ENCODE data around the gene PARD3. TPM values are rescaled to one million over a fixed set of nuclear protein-coding genes. Genes with fewer than 3 reads are reported as not detected.

The PARD3 gene
- total and polyA plus RNA-seq, 10 of the 15 experiments (the other 5 are each of a cell fraction or from before 2014, with no cell fraction given) = 2.6 to 43.1 (median 13.9) TPM

DNA sequence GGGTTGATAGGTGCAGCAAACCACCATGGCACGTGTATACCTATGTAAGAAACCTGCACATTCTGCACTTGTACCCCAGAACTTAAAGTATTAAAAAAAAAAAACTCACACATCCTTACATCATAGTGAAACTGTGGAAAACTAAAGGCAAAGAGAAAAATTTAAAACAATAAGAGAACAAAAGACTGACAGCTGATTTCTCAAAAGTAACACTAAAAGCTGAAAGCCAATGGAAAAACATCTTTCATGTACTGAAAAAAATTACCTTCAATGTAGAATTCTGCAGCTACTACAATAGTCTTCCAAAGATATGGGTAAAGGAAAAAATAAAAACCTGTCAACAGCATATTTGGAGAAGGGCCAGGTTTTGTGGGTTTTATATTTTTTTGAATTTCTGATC, 751.5 kb downstream of the PARD3 start:
- POLR2A ChIA-PET = no interaction called here
- in situ Hi-C loops (cut with MboI) (no loop called here), intact Hi-C loops (cut with micrococcal nuclease; ENCODE audit: unreplicated experiment) (no loop called here)
- RAD21 ChIA-PET (ENCODE audit: unreplicated experiment) = interaction anchor here (1.1 kb wide), 1 partner anchor 112 kb away, joined by 3 read pairs; no protein-coding TSS in a partner anchor
- H3K27me3 ChIP-seq (replicated peaks in 1 of 2; ENCODE audit: control insufficient read depth in 2 of 2, insufficient read depth in 2 of 2, low read length in 1 of 2) = no peaks in the 10 kb centered on the region
- no peak overlapping the region for H2AFZ ChIP-seq (ENCODE audit: control insufficient read depth, low read depth, low read length)
- H3K9me3 ChIP-seq (replicated peaks; ENCODE audit: control insufficient read depth, insufficient read depth, low read length) = no peaks in the 10 kb centered on the region; the same call in 2 of the 3 replicates
- H3K9ac ChIP-seq (ENCODE audit: control insufficient read depth, insufficient read depth, low read length) = no peak overlapping the region
- H3K36me3 ChIP-seq (ENCODE audit: control insufficient read depth in 2 of 2, insufficient read depth in 2 of 2, low read length in 1 of 2) = no peaks in the 10 kb centered on the region
- H3K4me2 ChIP-seq (ENCODE audit: control insufficient read depth, insufficient read depth) = no peak overlapping the region
- H4K20me1 ChIP-seq (ENCODE audit: control insufficient read depth, insufficient read depth) = no peaks in the 10 kb centered on the region
- WGBS (ENCODE audit: insufficient coverage, insufficient replicate concordance, low lambda C conversion rate, missing lambda C conversion rate) = 0% methylated on average over 1 of the region's 1 CpG
- no peak overlapping the region for H3K27ac ChIP-seq (ENCODE audit: control insufficient read depth, insufficient read depth)
- H3K79me2 ChIP-seq (ENCODE audit: control insufficient read depth, insufficient read depth, low read length) = no peaks in the 10 kb centered on the region
- TF ChIP-seq SMARCA5 (IDR thresholded peaks at IDR 0.05) (no peak), HDAC2 (IDR thresholded peaks at IDR 0.05) (no peak), SIX5 (IDR thresholded peaks at IDR 0.05; ENCODE audit: low read depth, low read length, severe bottlenecking) (no peak), ZBED1 (IDR thresholded peaks at IDR 0.05; ENCODE audit: borderline replicate concordance) (no peak), FOXK2 (IDR thresholded peaks at IDR 0.05) (no peak)
- TF ChIP-seq, protein P1, sequence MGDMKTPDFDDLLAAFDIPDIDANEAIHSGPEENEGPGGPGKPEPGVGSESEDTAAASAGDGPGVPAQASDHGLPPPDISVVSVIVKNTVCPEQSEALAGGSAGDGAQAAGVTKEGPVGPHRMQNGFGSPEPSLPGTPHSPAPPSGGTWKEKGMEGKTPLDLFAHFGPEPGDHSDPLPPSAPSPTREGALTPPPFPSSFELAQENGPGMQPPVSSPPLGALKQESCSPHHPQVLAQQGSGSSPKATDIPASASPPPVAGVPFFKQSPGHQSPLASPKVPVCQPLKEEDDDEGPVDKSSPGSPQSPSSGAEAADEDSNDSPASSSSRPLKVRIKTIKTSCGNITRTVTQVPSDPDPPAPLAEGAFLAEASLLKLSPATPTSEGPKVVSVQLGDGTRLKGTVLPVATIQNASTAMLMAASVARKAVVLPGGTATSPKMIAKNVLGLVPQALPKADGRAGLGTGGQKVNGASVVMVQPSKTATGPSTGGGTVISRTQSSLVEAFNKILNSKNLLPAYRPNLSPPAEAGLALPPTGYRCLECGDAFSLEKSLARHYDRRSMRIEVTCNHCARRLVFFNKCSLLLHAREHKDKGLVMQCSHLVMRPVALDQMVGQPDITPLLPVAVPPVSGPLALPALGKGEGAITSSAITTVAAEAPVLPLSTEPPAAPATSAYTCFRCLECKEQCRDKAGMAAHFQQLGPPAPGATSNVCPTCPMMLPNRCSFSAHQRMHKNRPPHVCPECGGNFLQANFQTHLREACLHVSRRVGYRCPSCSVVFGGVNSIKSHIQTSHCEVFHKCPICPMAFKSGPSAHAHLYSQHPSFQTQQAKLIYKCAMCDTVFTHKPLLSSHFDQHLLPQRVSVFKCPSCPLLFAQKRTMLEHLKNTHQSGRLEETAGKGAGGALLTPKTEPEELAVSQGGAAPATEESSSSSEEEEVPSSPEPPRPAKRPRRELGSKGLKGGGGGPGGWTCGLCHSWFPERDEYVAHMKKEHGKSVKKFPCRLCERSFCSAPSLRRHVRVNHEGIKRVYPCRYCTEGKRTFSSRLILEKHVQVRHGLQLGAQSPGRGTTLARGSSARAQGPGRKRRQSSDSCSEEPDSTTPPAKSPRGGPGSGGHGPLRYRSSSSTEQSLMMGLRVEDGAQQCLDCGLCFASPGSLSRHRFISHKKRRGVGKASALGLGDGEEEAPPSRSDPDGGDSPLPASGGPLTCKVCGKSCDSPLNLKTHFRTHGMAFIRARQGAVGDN (IDR thresholded peaks at IDR 0.05) = no peak
- TF ChIP-seq, protein P2, sequence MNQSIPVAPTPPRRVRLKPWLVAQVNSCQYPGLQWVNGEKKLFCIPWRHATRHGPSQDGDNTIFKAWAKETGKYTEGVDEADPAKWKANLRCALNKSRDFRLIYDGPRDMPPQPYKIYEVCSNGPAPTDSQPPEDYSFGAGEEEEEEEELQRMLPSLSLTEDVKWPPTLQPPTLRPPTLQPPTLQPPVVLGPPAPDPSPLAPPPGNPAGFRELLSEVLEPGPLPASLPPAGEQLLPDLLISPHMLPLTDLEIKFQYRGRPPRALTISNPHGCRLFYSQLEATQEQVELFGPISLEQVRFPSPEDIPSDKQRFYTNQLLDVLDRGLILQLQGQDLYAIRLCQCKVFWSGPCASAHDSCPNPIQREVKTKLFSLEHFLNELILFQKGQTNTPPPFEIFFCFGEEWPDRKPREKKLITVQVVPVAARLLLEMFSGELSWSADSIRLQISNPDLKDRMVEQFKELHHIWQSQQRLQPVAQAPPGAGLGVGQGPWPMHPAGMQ (IDR thresholded peaks at IDR 0.05; ENCODE audit: borderline replicate concordance) = no peak
- TF ChIP-seq, protein P3, sequence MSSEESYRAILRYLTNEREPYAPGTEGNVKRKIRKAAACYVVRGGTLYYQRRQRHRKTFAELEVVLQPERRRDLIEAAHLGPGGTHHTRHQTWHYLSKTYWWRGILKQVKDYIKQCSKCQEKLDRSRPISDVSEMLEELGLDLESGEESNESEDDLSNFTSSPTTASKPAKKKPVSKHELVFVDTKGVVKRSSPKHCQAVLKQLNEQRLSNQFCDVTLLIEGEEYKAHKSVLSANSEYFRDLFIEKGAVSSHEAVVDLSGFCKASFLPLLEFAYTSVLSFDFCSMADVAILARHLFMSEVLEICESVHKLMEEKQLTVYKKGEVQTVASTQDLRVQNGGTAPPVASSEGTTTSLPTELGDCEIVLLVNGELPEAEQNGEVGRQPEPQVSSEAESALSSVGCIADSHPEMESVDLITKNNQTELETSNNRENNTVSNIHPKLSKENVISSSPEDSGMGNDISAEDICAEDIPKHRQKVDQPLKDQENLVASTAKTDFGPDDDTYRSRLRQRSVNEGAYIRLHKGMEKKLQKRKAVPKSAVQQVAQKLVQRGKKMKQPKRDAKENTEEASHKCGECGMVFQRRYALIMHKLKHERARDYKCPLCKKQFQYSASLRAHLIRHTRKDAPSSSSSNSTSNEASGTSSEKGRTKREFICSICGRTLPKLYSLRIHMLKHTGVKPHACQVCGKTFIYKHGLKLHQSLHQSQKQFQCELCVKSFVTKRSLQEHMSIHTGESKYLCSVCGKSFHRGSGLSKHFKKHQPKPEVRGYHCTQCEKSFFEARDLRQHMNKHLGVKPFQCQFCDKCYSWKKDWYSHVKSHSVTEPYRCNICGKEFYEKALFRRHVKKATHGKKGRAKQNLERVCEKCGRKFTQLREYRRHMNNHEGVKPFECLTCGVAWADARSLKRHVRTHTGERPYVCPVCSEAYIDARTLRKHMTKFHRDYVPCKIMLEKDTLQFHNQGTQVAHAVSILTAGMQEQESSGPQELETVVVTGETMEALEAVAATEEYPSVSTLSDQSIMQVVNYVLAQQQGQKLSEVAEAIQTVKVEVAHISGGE (CRISPR knock-in tag; IDR thresholded peaks at IDR 0.05) = no peak
- CTCF ChIA-PET = interaction anchor here (0.7 kb wide), 1 partner anchor 14 kb away, joined by 3 read pairs; no protein-coding TSS in a partner anchor
- ATAC-seq = no peak
- H3K4me3 ChIP-seq = no peak overlapping the region
- BruUV-seq (replicated peaks) = no TSS peak
- SMC1A ChIA-PET (ENCODE audit: uncharacterized antibody, unreplicated experiment) = interaction anchor here (0.9 to 1.9 kb wide), 2 partner anchors 11 to 193 kb away, joined by 4 read pairs; no protein-coding TSS in a partner anchor
- no peaks in the 10 kb centered on the region for H3K4me1 ChIP-seq (ENCODE audit: control insufficient read depth, insufficient read depth, low read length)
- no peak for DNase-seq (ENCODE audit: low read depth, low spot score)
- FAIRE-seq = no peak

Measured in GM12878 (cell line).